Nephron progenitor cell (in vitro differentiated cells): Measurements from ENCODE around the gene SYCP3.

Experiments used
- DNase-seq: peaks from one replicate; pipeline ENCODE4 v3.0.0; 2021
- H3K27ac Mint-ChIP-seq: 2 replicates; pipeline ENCODE4 v1.8.0; 2021; ENCODE audit warnings: mild to moderate bottlenecking, moderate library complexity, mixed read lengths
- H3K27me3 Mint-ChIP-seq: 2 replicates; pipeline ENCODE4 v1.8.0; 2021; ENCODE audit warnings: mild to moderate bottlenecking, low read depth, mixed read lengths; ENCODE audit not compliant: poor library complexity
- H3K36me3 Mint-ChIP-seq: 2 replicates; pipeline ENCODE4 v1.8.0; 2021; ENCODE audit warnings: low read depth, mixed read lengths
- H3K4me1 Mint-ChIP-seq: 2 replicates; pipeline ENCODE4 v1.8.0; 2021; ENCODE audit warnings: mixed read lengths
- H3K4me3 Mint-ChIP-seq: 2 replicates; pipeline ENCODE4 v1.8.0; 2021; ENCODE audit warnings: mild to moderate bottlenecking, moderate library complexity, mixed read lengths
- H3K9me3 Mint-ChIP-seq: 2 replicates; pipeline ENCODE4 v1.8.0; 2021; ENCODE audit warnings: mild to moderate bottlenecking, moderate library complexity, mixed read lengths
- CTCF ChIP-seq: fragments of 200-600 bp; sonication (generic); IDR thresholded peaks from 2 replicates; pipeline ENCODE4 v1.5.0; 2021; ENCODE audit warnings: antibody characterized with exemption

The SYCP3 gene

GRCh38 chr12:101697930-101698799 is 41.1 kb downstream of the SYCP3 start:
- no peak for TF ChIP-seq CTCF
- Mint-ChIP-seq H3K9me3 (peaks cover 4% of the 10 kb centered on the region), H3K4me3 (peak overlapping the region; percentile 93), H3K27me3 (peaks cover 21% of the 10 kb centered on the region), H3K4me1 (peaks cover 49% of the 10 kb centered on the region), H3K36me3 (no peaks in the 10 kb centered on the region), H3K27ac (peak overlapping the region; percentile 91)
- DNase-seq = no peak

DNA sequence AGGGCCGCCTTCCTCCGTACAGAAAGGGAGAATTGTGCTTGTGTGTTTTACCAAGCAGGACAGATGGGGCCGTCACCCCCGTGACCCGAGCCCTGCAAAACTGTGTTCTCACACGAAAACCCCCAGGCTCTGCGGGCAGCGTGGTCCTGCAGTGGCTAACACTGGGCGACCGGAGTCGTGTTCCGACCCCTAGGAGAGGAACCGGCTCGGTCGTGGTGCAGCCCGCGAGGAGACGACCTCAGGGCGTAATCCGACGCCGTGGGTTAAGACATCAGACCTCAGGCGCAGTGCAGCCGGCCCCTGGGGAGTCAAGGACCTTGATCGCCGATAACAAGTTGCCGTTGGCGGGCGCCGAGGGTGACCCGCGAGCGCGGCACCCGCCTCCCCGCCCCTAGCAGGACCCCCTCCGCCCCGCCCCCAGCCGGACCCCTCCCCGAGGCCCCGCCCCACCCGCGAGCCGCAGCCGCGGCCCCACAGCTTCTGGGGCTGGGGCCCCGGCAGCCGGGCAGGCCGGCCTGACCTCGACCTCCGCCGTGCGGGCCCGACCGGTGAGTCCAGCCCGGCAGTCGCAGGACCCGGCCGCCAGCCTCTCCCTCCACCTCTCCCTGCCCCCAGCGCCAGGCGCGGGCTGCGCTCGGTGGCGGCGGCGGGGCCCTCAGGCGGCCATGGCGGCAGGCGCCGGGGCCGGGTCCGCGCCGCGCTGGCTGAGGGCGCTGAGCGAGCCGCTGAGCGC is 41.9 kb downstream of the SYCP3 start, which contains the start of gene CHPT1:
CHPT1 (plus strand) TSS at position 444 of the 733 bp plus-strand sequence; CDS start at position 666, 222 bp downstream.
- Mint-ChIP-seq H3K27me3 (peaks cover 21% of the 10 kb centered on the region), H3K27ac (peak within 1 kb of the TSS; percentile 91), H3K4me1 (peaks cover 41% of the 10 kb centered on the region), H3K36me3 (no peaks in the 10 kb centered on the region), H3K4me3 (peak within 1 kb of the TSS; percentile 93), H3K9me3 (peaks cover 4% of the 10 kb centered on the region)
- no peak for TF ChIP-seq CTCF
- DNase-seq = peak; percentile 88

DNA sequence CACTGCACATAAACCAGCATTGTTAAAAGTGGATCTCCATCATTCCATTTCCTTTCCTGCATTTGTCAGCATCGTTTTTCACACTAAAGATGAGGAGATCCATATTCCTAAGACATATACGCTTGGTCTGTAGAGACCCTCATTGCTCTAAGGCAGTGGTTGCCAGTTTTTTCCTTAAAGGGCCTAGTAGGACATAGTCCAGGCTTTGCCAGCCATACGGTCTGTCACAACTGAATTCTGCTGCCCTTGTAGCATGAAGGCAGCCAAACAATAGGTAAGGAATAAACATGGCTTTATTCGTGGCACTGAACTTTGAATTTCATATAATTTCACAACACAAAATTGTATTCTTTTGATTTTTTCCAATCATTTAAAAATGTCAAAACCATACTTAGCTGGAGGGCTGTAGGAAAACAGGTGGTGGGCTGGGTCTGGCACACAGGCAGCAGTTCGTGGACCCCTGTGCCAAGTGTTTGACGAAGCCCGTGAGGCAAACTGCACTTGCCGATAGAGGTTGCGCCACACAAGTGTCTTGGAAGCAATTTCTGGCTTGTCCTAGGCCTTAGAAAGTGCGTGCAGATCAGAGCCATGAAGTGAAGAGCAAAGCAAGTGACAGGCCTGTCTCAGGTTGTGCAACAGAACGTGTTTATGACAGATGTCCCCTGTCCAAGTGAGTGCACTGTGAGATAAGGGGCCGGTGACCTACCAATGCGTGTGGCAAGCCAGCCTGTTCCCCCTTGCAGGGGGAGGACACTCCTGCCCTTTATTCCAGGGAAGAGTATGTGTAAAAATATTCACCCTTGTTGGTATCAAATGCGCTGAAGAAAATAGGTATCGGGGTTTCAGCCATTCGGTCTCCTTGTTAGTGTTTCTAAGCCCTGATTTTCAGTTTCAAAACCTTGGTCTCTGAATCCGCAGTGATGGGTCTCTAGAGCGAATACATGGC is 42.7 kb downstream of the SYCP3 start:
- peak overlapping the region; percentile 91 for H3K4me3 Mint-ChIP-seq
- no peak for DNase-seq
- H3K27ac Mint-ChIP-seq = peak overlapping the region; percentile 57
- TF ChIP-seq CTCF = no peak
- peaks cover 4% of the 10 kb centered on the region for H3K9me3 Mint-ChIP-seq
- H3K27me3 Mint-ChIP-seq = peaks cover 21% of the 10 kb centered on the region
- peaks cover 38% of the 10 kb centered on the region for H3K4me1 Mint-ChIP-seq
- H3K36me3 Mint-ChIP-seq = no peaks in the 10 kb centered on the region

GRCh38 chr12:101695706-101696105 is 43.6 kb downstream of the SYCP3 start:
- Mint-ChIP-seq H3K27me3 (peaks cover 26% of the 10 kb centered on the region), H3K4me1 (peaks cover 32% of the 10 kb centered on the region), H3K4me3 (no peak overlapping the region), H3K27ac (no peak overlapping the region), H3K9me3 (peaks cover 4% of the 10 kb centered on the region), H3K36me3 (no peaks in the 10 kb centered on the region)
- TF ChIP-seq CTCF = no peak
- no peak for DNase-seq

GRCh38 chr12:101694986-101695385 is 44.3 kb downstream of the SYCP3 start:
- no peak overlapping the region for H3K4me3 Mint-ChIP-seq

More at GRCh38 chr12:101694986-101695385, 44.3 kb downstream of the SYCP3 start:
- H3K36me3 Mint-ChIP-seq = no peaks in the 10 kb centered on the region
- DNase-seq = no peak
- peaks cover 26% of the 10 kb centered on the region for H3K27me3 Mint-ChIP-seq
- H3K4me1 Mint-ChIP-seq = peaks cover 26% of the 10 kb centered on the region
- no peak for TF ChIP-seq CTCF
- H3K27ac Mint-ChIP-seq = no peak overlapping the region
- H3K9me3 Mint-ChIP-seq = peaks cover 4% of the 10 kb centered on the region
